Occipital lobe (tissue), 2 donors: ENCODE measurements around the gene RBPMS2. TPM values are rescaled to one million over a fixed set of nuclear protein-coding genes. Genes with fewer than 3 reads are reported as not detected.
"Not testable (repeated sequence)": the region's sequence is repeated elsewhere in the genome, so short reads cannot be mapped to it uniquely, and the experiment has no call there.

ENCODE experiments used
- DNase-seq: peaks from one replicate; lab custom pipeline; 2025; lab: John Stamatoyannopoulos, UW
- total RNA-seq: library from RNA; depleted of rRNA; stranded (reverse); fragments of >200 nt; gene quantifications from one replicate; pipeline ENCODE4 v1.2.3, GENCODE V29; 2014

RBPMS2 gene
- total RNA-seq, 1 donor from 2014 or later: not detected

- DNase-seq: no peak
Observed at GRCh38 chr15:64754663-64755426, 20.5 kb downstream of the RBPMS2 start.

GRCh38 chr15:64753480-64754185 lies 21.8 kb downstream of the RBPMS2 start:
- DNase-seq: no peak

- no peak for DNase-seq
Observed at GRCh38 chr15:64751464-64751863, 23.9 kb downstream of the RBPMS2 start.

DNA sequence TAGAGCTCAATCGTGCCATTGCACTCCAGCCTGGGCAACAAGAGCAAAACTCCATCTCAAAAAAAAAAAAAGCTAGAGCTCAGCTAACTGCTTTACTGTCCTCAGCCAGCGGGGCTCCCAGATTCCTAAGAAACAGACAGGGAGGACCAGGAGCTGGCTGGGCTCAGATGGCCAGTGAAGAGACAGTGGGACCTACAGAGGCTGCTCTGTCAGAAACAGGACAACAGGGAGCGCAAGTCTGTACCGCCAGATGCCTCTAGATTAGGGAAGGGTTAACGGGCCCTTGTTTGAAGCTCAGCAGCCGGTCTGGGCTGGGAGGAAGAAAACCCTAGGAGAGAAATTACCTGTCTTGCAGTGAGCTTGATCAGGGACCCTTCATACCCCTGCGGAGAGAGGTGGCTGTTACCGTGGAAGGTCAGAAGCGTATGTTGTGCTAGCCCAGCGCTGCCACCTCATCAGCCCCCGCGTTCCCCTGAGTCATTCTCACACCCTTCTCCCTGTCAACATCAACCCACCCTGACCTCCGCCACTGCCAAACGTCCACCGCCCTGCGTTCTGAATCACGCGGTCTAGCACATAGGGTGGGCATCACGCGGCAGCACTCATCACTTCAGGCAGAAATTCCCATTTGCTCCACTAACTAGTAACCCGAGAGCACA lies 25.3 kb downstream of the RBPMS2 start:
- DNase-seq: no peak

- DNase-seq: no peak
Observed at GRCh38 chr15:64749167-64749566, 26.2 kb downstream of the RBPMS2 start.

DNA sequence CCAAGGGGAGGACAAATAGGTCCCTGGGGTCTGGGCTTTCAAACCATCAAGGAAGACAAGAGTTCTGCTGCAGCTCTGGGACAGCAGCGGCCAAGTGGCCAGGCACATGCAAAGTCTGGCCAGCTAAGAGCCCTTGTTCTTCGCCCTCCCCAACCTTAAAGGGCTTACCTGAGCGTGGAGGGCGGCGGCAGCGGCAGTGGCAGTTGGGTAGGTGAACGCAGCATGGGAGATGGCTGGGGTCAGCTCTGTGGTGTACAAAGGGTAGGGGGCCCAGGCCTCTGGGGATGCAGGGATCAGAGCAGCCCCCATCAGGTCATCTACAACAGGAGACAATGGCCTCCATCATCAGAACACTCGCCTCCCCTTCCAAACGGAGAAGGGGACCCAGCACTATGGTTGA lies 27.1 kb downstream of the RBPMS2 start:
- DNase-seq: no peak

GRCh38 chr15:64747578-64747977 lies 27.8 kb downstream of the RBPMS2 start:
- no peak for DNase-seq

- no peak for DNase-seq
Observed at GRCh38 chr15:64746921-64747320, 28.5 kb downstream of the RBPMS2 start.

- no peak for DNase-seq
Observed at GRCh38 chr15:64746356-64746755, 29.0 kb downstream of the RBPMS2 start.

- no peak for DNase-seq
Observed at GRCh38 chr15:64743691-64744090, 31.7 kb downstream of the RBPMS2 start.

DNA sequence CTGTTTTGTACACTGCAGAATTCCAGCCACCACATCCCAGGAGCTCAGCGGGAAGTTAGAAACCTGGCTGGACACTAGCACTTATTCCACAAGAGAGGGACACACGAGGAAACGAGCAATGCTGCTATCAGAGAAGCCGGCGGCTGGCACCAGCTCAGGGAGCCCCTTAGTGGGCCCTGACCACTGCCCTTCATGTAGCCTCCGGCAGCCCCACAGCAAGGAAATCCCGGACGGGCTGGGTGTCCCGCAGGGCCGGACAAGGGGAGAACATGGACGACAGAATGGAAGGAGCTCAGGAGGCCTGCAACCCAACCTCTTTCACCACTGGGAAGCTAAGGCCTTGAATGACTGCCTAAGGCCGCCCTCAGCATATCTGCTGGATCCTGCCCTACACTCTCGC lies 32.5 kb downstream of the RBPMS2 start:
- DNase-seq: no peak

DNA sequence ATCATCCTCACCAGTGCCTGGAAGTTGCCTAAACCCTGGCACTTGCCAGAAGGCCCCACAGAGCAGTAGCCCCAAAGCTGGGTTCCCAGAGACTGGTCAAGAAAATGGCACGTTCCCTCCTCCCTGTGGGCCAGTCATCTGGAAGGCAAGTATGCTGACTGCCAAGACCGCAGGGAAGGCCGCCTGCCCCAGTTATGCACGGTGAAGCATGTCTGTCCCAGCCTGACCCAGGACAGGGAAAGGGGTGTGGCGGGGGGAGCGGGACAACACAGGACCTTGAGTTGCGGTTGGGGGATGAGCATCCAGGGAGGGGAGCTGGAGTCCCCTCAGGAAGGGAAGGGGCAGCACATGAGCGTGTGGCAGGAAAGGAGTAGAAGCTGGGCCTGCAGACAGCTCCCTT lies 33.0 kb downstream of the RBPMS2 start:
- DNase-seq: no peak

GRCh38 chr15:64741708-64742107 lies 33.7 kb downstream of the RBPMS2 start:
- not testable (repeated sequence) for DNase-seq

DNA sequence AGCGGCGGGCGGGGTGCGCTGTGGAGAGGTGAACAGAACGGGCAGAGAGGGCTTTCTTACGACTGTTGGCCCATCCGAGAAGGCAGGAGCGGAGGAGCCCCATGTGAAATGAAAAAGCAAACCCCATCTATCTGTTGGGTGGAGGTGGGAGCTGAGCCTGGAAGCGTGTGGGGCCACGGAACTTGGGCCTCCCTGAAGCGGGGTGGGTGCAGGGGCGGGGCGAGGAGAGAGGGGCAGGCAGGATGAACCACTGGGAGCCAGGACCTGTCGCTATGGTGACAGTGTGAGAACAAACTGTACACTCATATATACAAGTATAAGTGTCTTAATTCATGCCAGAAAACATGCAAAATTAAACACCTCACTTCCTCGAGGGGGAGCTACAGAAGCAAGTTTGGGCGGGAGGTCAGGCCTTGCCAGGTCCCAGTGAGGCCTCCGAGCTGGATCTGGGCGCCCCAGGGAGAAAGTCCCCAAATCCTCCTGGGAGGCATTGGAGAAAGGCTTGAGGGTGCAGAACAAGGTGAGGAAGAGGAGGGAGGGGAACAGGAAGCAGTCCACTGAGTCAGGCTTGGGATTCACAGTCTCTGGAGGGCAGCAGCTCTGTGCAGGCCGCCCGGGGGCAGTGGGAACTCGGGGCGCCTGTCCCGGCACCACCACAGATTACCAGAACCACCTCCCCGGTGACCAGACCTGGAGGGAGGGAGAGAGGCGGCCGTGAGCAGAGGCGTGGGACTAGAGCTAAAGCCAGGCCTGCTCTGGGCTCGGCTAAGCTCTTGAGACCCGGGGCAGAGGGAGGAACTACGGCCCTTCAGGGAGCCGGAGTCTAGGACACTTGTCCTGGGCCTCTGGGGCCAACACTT lies 34.8 kb downstream of the RBPMS2 start:
- no peak for DNase-seq

DNA sequence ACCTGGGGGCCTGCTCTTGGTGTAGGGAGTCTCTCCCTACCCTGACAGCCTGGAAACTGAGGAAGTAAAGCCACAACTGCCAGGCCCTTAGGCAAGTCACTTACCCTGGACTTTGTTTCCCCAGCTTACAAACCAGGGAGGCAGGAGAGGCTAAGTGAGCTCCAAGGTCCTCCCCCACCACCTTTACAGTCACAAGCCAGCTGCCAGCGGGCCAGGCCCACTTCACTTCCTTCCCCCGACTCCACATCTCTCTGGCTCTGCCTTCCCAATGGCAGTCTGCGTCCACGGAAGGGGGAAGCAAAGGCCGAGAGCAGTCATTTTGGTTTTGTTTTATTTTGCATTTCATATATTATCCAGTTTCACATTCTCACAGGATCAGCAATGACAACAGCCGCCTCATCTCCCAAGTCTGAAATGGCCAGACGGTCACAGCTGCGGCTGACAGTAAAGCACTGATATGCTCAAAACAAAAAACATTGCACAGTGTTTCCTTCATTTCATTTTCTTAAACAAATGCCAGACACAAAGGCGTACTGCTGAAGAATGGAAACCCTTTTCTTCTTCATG lies 35.7 kb downstream of the RBPMS2 start:
- DNase-seq: no peak

DNA sequence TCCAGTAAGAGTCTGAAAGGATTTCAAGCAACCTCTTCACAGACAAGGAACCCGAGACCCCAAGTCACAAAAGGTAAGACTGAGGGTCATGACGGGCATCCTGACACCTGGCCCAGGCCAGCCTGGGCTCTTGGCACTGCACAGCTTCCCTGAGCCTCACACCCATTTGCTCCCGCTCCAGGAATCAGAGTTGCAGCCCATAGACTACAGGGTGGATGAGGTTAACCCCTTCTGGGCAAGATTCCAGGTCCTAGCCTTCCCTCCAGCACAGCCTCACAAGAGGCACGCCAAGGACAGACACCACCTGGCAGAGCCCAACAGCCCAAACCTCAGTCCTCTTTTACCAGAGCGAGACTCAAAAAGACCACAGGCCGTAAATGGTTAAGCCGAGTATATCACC lies 36.2 kb downstream of the RBPMS2 start:
- DNase-seq: no peak

- no peak for DNase-seq
Observed at GRCh38 chr15:64738226-64739095, 36.9 kb downstream of the RBPMS2 start.

DNA sequence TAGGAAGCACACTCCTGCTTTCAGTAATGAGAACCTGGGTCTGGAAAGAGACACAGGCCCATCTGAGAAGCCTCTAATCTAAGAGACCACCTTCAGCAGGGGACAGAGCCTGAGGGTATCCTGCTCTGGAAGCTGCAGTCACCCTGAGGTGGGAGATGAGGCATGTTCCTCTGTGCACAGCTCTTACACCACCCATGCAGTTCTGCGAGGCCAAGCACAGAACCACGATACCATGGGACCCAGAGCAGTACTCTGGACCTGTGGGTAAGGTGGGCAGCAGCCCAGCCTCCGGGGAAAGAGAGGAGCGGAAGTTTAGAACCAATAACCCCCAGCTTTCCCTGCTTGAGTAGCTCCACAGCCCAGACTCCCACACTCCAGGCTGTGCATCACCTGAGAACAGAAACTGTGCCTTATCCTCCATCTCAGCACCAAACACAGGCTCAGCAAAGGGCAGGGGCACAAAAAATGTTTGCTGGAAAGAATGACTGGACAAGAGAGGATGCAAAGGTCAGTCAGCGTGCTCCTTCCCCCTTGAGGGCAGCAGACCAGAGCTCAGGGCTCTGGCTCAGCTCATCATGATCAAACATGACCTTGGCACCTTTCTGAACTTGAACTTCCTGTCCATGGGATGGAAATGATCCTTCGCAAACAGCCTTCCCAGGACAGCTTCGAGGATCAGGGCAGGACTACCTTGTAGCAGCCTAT lies 43.1 kb downstream of the RBPMS2 start:
- no peak for DNase-seq

- DNase-seq: no peak
Observed at GRCh38 chr15:64731805-64732151, 43.6 kb downstream of the RBPMS2 start.
